ENCODE measurements around the gene RBP3.

The RBP3 gene

GRCh38 chr10:47348138-47348651 lies at the start of gene RBP3:
Gene RBP3 (plus strand): TSS chr10:47348363. CDS start chr10:47348485, 122 bp downstream.
- no peak for DNase-seq

GRCh38 chr10:47298715-47299114 lies 49.4 kb upstream of the RBP3 start:
- no peak for DNase-seq

GRCh38 chr10:47299611-47300428 lies 48.3 kb upstream of the RBP3 start, which contains the start of gene GDF10:
Gene GDF10 (plus strand): TSS chr10:47300197. CDS start chr10:47300652, 455 bp downstream.
- DNase-seq: peak; percentile 19

GRCh38 chr10:47300429-47300931 lies 47.7 kb upstream of the RBP3 start:
- no peak for DNase-seq

- no peak for DNase-seq
Measured at GRCh38 chr10:47301833-47302232, 46.3 kb upstream of the RBP3 start.

- no peak for DNase-seq
Measured at GRCh38 chr10:47303105-47303504, 45.1 kb upstream of the RBP3 start.

GRCh38 chr10:47303866-47304265 lies 44.3 kb upstream of the RBP3 start:
- no peak for DNase-seq

- no peak for DNase-seq
Measured at GRCh38 chr10:47305566-47305965, 42.6 kb upstream of the RBP3 start.

GRCh38 chr10:47306387-47307210 lies 41.6 kb upstream of the RBP3 start:
- no peak for DNase-seq

- DNase-seq: no peak
Measured at GRCh38 chr10:47307381-47307780, 40.8 kb upstream of the RBP3 start.

- DNase-seq: no peak
Measured at GRCh38 chr10:47308775-47309174, 39.4 kb upstream of the RBP3 start.

- no peak for DNase-seq
Measured at GRCh38 chr10:47309408-47310089, 38.6 kb upstream of the RBP3 start.

- DNase-seq: no peak
Measured at GRCh38 chr10:47310090-47310505, 38.1 kb upstream of the RBP3 start.

GRCh38 chr10:47311193-47311931 lies 36.8 kb upstream of the RBP3 start:
- DNase-seq: peak; percentile 25

- DNase-seq: peak; percentile 89
Measured at GRCh38 chr10:47311932-47312662, 36.1 kb upstream of the RBP3 start.

- DNase-seq: no peak
Measured at GRCh38 chr10:47312663-47312995, 35.5 kb upstream of the RBP3 start.

GRCh38 chr10:47314416-47314970 lies 33.7 kb upstream of the RBP3 start:
- DNase-seq: no peak

- DNase-seq: no peak
Measured at GRCh38 chr10:47315421-47315820, 32.7 kb upstream of the RBP3 start.

- DNase-seq: no peak
Measured at GRCh38 chr10:47316131-47316530, 32.0 kb upstream of the RBP3 start.

- no peak for DNase-seq
Measured at GRCh38 chr10:47317251-47317650, 30.9 kb upstream of the RBP3 start.

GRCh38 chr10:47318706-47319105 lies 29.5 kb upstream of the RBP3 start:
- DNase-seq: no peak
